Sigmoid colon (tissue), 7 donors: Measurements from ENCODE around the gene RXRA. TPM values are rescaled to one million over a fixed set of nuclear protein-coding genes. Genes with fewer than 3 reads are reported as not detected.
A peak's percentile ranks its signal among the peaks of the same experiment; 100 is the strongest.

Experiments
- DNase-seq: peaks from one replicate; pipeline ENCODE4 v3.0.0-alpha.2; 2019
- H3K27ac ChIP-seq, 4 donors: fragments of 200-600 bp; sonication (generic); one replicate each; pipeline ENCODE4 v1.5.1; 2016 to 2019; ENCODE audit warnings: mild to moderate bottlenecking in 1 of 4
- H3K27me3 ChIP-seq, 3 donors: fragments of 200-600 bp; sonication (generic); one replicate each; pipeline ENCODE4 v1.5.1; 2019; ENCODE audit warnings: mild to moderate bottlenecking in 1 of 3
- H3K36me3 ChIP-seq, 4 donors: fragments of 200-600 bp; sonication (generic); one replicate each; pipeline ENCODE4 v1.5.1; 2016 to 2019
- H3K4me1 ChIP-seq, 4 donors: fragments of 200-600 bp; sonication (generic); one replicate each; pipeline ENCODE4 v1.5.1; 2017 to 2019
- H3K4me3 ChIP-seq, 4 donors: fragments of 200-600 bp; sonication (generic); one replicate each; pipeline ENCODE4 v1.5.1; 2017 to 2019; ENCODE audit warnings: mild to moderate bottlenecking in 2 of 4, moderate library complexity in 1 of 4
- H3K9me3 ChIP-seq, 4 donors: fragments of 200-600 bp in 3 of 4; sonication (generic) in 3 of 4; one replicate each; pipeline versions ENCODE4 v1.5.1 to v1.6.1; 2013 to 2019
- CTCF ChIP-seq, 4 experiments: fragments of 450-650 bp in 3 of 4; fragments of 200-600 bp in 1 of 4; IDR thresholded peaks; one replicate each; pipeline ENCODE4 v1.5.1; 2016 to 2019; ENCODE audit warnings: antibody characterized with exemption in 4 of 4, mild to moderate bottlenecking in 3 of 4, moderate library complexity in 2 of 4
- EP300 ChIP-seq, 4 donors: sonication (generic); formaldehyde crosslinking; IDR thresholded peaks; one replicate each; pipeline ENCODE4 v1.6.1; 2017; ENCODE audit warnings: antibody characterized with exemption in 4 of 4
- POLR2A ChIP-seq, 2 donors: fragments of 450-650 bp; IDR thresholded peaks; one replicate each; pipeline ENCODE4 v1.6.1; 2016; ENCODE audit warnings: antibody characterized with exemption in 2 of 2, mild to moderate bottlenecking in 2 of 2, moderate library complexity in 2 of 2
- POLR2AphosphoS5 ChIP-seq, 4 donors: sonication (generic); formaldehyde crosslinking; IDR thresholded peaks; one replicate each; pipeline ENCODE4 v1.6.1; 2017; ENCODE audit warnings: antibody characterized with exemption in 4 of 4
- WGBS, 2 donors: extraction: QIAGEN DNeasy Blood & Tissue Kit; methylation state at CpG; one replicate each; pipeline ENCODE4 v1.1.7; 2013; 5-methylcytosine and 5-hydroxymethylcytosine counted together
- intact Hi-C: fragments of 100-400 bp; cut with DNase I; formaldehyde crosslinking; loops from one replicate; pipeline ENCODE4 v1.15.1; 2023
- polyA plus RNA-seq, 3 donors: library from polyadenylated mRNA; stranded (reverse); fragments of 200-250 nt; gene quantifications; one replicate each; pipeline ENCODE4 v1.2.3, GENCODE V29; 2013
- total RNA-seq, 4 donors: library from RNA; depleted of rRNA; stranded (reverse); fragments of >200 nt; gene quantifications; one replicate each; pipeline ENCODE4 v1.1.0, GENCODE V29; 2016
- donor health status: healthy with polysubstance abuse.
- donor health status: Bipolar disorder and iron deficiency.
- donor health status: healthy.

The RXRA gene
- total and polyA plus RNA-seq, 7 donors: 26.7 to 50.8 (median 35.7) TPM

- intact Hi-C loops: no loop called here
These were observed 150.2 kb downstream of the RXRA start for GRCh38 chr9:134476272-134476941.

GRCh38 chr9:134476942-134477335 lies 150.7 kb downstream of the RXRA start:
- WGBS, 2 donors: 94 to 95% methylated on average over 15 of the region's 15 CpGs
- H3K4me3 ChIP-seq: no peak overlapping the region
- no peaks in the 10 kb centered on the region for H3K9me3 ChIP-seq
- intact Hi-C loops: no loop called here
- H3K27ac ChIP-seq: peak overlapping the region in 2 of 4 donors; percentile 69 to 70
- H3K4me1 ChIP-seq: peaks cover 0 to 48% (median 30%) of the 10 kb centered on the region in 4 donors
- TF ChIP-seq POLR2A (IDR thresholded peaks at IDR 0.05) (no peak), CTCF (IDR thresholded peaks at IDR 0.05) (no peak), POLR2AphosphoS5 (IDR thresholded peaks at IDR 0.05) (no peak), EP300 (IDR thresholded peaks at IDR 0.05) (no peak)
- no peaks in the 10 kb centered on the region for H3K36me3 ChIP-seq
- no peaks in the 10 kb centered on the region for H3K27me3 ChIP-seq
- no peak for DNase-seq

More at GRCh38 chr9:134476272-134476941, 150.2 kb downstream of the RXRA start:
- TF ChIP-seq EP300 (IDR thresholded peaks at IDR 0.05): no peak
- TF ChIP-seq POLR2A (IDR thresholded peaks at IDR 0.05): no peak
- TF ChIP-seq POLR2AphosphoS5 (IDR thresholded peaks at IDR 0.05): no peak
- no peak for TF ChIP-seq CTCF (IDR thresholded peaks at IDR 0.05)
- no peak overlapping the region for H3K4me3 ChIP-seq
- DNase-seq: no peak
- H3K27me3 ChIP-seq: no peaks in the 10 kb centered on the region
- H3K27ac ChIP-seq: peak overlapping the region in 3 of 4 donors; percentile 64 to 70 (median 69)
- no peaks in the 10 kb centered on the region for H3K36me3 ChIP-seq
- peaks cover 0 to 48% (median 30%) of the 10 kb centered on the region in 4 donors for H3K4me1 ChIP-seq
- H3K9me3 ChIP-seq: no peaks in the 10 kb centered on the region
- 91 to 95% methylated on average over 9 of the region's 9 CpGs for WGBS, 2 donors

GRCh38 chr9:134477342-134477925 lies 151.2 kb downstream of the RXRA start:
- TF ChIP-seq POLR2A (IDR thresholded peaks at IDR 0.05) (no peak), EP300 (IDR thresholded peaks at IDR 0.05) (no peak), POLR2AphosphoS5 (IDR thresholded peaks at IDR 0.05) (no peak), CTCF (IDR thresholded peaks at IDR 0.05) (no peak)
- Histone ChIP-seq H3K9me3 (no peaks in the 10 kb centered on the region), H3K27ac (no peak overlapping the region), H3K36me3 (no peaks in the 10 kb centered on the region), H3K27me3 (no peaks in the 10 kb centered on the region), H3K4me1 (peaks cover 0 to 48% (median 30%) of the 10 kb centered on the region in 4 donors), H3K4me3 (no peak overlapping the region)
- DNase-seq: no peak
- 78 to 88% methylated on average over 15 of the region's 15 CpGs for WGBS, 2 donors
- intact Hi-C loops: no loop called here

GRCh38 chr9:134477927-134478326 lies 151.7 kb downstream of the RXRA start:
- Histone ChIP-seq H3K4me3 (no peak overlapping the region), H3K36me3 (no peaks in the 10 kb centered on the region), H3K27ac (no peak overlapping the region), H3K27me3 (no peaks in the 10 kb centered on the region), H3K9me3 (no peaks in the 10 kb centered on the region), H3K4me1 (peaks cover 0 to 48% (median 30%) of the 10 kb centered on the region in 4 donors)
- intact Hi-C loops: no loop called here
- 89 to 91% methylated on average over 14 of the region's 14 CpGs for WGBS, 2 donors
- DNase-seq: no peak
- TF ChIP-seq POLR2A (IDR thresholded peaks at IDR 0.05) (no peak), EP300 (IDR thresholded peaks at IDR 0.05) (no peak), POLR2AphosphoS5 (IDR thresholded peaks at IDR 0.05) (no peak), CTCF (IDR thresholded peaks at IDR 0.05) (no peak)
